NOMO-1 treated with dmso at 0.1 percent for 144 hours (cell line): ENCODE results near the gene SURF6.
"Not testable (repeated sequence)": the region's sequence is repeated elsewhere in the genome, so short reads cannot be mapped to it uniquely, and the experiment has no call there.

Source experiments
- DNase-seq: peaks from one replicate; lab custom pipeline; 2025; ENCODE audit not compliant: unreplicated experiment; lab: John Stamatoyannopoulos, UW

Gene SURF6

GRCh38 chr9:133335924-133336811 lies at the start of gene SURF6:
SURF6 (minus strand) TSS chr9:133336188; CDS start chr9:133336132, 56 bp downstream.
- DNase-seq, result peak; percentile 92

DNA sequence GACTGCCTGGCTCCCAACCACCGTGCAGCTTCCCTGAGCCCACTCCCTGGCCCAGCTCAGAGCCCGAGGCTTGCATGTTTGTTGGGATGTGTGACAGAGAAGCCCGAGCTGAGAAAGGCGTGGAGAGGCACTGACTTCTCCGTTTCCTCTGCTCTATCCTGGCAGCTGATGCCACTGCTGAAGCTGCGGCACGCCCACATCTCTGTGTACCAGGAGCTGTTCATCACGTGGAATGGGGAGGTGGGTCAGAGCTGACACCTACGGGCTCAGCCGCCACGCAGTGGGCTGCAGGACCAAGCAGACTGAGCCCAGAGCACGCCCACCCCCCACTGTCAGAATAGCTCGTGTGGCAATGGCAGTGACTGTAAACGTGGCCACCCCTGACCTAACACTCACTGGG lies 49.5 kb upstream of the SURF6 start:
- no peak for DNase-seq

DNA sequence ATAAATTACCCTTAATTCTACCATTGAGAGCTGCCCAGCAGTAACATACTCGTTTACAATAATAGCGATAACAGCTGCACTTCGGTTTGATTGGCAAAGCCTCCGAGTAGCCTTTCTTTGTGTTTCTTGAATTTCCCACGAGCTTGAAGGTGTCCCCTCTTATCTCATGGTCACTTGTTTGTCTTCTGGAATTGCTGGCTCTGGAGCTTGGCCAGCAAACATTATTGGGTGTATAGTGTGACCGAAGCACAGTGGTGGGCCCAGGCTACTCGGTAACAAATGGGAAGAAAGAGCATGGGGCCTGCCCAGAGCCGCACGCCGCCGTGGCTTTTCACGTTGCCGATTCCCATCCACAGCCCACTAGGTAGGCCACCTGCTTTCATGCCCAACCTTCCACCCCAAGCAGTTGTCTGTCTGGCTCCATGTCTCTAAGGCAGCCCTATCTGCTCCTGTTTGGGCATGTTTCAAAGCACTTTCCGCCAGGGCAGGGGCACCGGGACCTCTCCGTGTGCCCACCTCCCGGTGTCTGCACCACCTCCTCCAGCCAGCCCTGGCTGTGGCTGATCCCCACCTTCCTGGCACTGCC lies 48.8 kb upstream of the SURF6 start:
- DNase-seq, result no peak

- no peak for DNase-seq
Measured at GRCh38 chr9:133383438-133383837, 47.5 kb upstream of the SURF6 start.

DNA sequence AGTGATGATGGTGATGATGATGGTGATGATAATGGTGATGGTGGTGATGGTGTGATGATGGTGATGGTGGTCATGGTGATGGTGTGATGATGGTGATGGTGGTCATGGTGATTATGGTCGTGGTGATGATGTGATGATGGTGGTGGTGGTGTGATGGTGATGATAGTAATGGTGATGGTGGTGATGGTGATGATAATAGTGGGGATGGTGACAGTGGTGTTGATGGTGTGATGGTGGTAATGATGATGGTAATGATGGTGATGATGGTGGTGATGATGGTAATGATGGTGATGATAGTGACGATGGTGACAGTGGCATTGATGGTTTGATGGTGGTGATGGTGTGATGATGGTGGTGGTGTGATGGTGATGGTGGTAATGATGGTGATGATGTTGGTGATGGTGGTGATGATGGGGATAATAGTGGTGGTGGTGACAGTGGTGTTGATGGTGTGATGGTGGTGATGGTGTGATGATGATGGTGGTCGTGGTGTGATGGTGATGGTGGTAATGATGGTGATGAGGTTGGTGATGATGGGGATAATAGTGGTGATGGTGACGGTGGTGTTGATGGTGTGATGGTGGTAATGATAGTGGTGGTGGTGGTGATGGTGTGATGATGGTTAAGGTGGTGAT lies 46.6 kb upstream of the SURF6 start:
- DNase-seq, result no peak

DNA sequence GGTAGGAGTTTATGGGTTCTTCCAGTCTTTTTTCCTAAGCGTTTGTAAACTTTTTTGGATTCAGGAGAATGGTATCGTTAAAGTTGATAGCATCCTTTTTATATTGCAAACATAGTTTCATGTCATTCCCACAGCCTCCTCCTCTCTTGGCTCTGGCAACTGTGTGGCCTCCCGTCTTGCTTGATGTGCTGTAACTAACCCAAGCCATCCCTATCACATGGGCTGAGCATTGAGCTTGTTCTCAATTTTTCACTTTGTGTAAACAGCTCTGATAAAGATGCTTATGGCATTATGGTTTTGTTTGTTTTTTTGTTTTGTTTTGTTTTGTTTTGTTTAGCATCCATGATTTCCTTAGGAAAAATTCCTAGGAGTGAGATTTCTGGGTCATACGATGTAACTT lies 44.7 kb upstream of the SURF6 start:
- no peak for DNase-seq

GRCh38 chr9:133379153-133380086 lies 43.4 kb upstream of the SURF6 start:
- DNase-seq, result no peak

GRCh38 chr9:133378408-133378962 lies 42.5 kb upstream of the SURF6 start:
- DNase-seq, result no peak

GRCh38 chr9:133377721-133378216 lies 41.8 kb upstream of the SURF6 start:
- no peak for DNase-seq

GRCh38 chr9:133377280-133377679 lies 41.3 kb upstream of the SURF6 start:
- not testable (repeated sequence) for DNase-seq

DNA sequence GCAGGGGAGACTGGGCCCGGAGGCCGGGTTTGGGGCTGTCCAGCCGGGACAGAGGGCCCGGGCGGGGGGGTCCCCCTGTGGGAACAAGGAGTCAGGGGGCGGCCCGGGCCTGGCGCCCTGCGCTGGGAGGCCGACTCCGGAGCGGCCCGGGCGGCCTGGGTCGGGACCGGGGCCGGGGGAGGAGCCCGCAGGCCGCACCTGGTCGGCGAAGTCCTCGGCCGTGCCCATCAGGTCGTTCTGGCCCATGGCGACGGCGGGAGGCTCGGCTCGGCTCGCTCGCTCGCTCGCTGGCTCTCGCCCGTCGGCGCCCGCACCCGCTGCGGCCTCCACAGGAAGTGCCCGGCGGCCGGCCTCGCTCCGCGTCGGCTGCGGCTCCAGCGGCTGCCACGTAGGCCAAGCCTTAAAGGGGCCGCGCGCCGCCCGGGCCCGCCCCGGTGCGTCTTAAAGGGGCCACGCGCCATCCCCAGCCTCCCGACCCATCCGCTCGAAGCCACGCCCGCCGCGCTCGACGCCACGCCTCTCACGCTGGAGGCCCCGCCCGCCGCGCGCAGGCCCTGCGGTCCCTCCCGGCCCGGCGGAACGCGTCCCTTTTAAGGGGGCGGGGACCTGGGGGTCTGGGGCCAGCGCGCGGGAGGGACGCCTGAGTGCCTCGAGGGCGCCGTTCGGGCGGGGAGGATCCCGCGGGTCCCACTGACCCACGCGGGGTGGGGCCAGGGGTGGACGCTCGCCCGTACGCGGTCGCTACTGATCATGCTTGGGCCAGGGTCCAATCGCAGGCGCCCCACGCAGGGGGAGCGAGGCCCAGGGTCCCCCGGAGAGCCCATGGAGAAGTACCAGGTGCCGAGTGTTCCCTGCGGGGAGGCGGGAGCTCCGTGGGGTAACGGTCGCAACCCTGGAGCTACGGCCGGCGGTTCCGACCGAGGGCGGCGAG lies 40.0 kb upstream of the SURF6 start, which contains the start of the genes STKLD1 and SURF4:
STKLD1 (plus strand) TSS at position 643 of the 931 bp plus-strand sequence; CDS start at position 751, 108 bp downstream.
SURF4 (minus strand) TSS at position 337 of the 931 bp plus-strand sequence; CDS start at position 246, 91 bp downstream.
- DNase-seq, result peak; percentile 94

DNA sequence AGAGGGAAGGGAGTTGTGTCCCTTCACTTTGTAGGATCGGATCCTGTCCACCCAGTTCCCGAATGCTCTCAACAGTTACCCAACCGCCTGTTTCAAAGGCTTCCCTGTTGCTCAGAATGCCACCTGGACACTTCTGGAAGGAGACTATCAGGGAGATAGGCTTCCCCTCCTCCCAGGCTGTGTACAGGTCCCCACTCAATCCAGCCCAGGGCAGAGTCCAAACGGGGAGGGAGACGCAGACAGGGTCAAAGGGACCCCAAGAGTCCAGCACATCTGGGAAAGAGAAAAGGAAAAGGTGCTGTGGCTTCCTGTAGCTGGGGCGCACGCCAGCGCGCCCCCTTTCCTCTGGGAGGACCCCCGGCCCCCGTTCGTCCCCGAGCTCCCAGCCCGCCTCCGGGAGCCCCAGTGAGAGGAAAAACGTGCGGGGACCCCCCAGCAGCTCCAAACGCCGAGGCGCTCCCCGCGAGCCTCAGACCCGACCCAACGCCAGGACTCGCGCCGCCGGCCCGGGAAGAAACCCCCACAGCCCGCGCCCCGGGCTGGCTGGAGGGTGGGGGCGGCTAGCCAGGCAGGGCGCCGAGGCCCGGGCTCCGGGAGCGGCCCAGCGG lies 39.2 kb upstream of the SURF6 start:
- no peak for DNase-seq

DNA sequence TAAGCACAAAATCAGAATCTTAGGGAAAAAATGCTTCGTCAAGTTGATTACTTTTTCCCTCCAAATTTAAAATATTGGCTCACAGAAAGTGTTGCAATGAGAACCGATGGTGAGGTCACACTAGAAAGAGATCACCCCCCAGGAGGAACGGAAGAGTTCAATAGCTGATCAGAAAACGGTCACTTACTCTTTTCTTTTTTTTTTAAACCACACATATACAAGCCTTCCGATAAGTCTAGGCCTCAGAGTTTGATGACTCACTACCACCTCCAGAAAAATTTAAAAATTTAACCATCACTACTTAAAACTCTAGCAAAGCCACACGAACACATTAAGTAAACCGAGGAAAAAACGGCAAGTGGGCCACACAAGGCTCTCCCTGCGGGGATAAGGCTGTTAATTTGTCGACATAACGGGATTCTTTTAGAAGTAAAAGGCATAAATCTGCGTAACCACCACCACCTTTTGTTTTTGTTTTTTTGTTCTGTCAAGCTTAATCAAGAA lies 38.7 kb upstream of the SURF6 start:
- DNase-seq, result peak; percentile 34

DNA sequence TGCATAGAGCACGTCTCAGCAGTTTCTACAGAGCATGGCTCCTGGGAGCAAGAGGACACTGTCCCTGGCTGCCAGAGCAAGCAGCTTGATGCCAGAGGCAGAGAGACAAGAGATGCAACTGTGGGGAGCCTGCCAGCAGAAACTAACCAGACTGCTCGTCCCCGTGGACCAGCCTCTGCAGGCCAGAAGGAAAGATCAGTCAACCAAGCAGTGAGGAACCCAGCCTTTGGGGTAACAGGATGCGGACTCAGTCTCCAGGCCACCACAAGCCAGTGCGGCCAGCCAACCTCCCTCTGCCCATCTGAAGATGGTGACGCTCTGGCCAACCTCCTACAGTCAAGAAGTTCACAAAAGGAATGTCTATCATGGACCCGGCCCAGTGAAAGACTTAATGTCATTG lies 36.2 kb upstream of the SURF6 start:
- no peak for DNase-seq

DNA sequence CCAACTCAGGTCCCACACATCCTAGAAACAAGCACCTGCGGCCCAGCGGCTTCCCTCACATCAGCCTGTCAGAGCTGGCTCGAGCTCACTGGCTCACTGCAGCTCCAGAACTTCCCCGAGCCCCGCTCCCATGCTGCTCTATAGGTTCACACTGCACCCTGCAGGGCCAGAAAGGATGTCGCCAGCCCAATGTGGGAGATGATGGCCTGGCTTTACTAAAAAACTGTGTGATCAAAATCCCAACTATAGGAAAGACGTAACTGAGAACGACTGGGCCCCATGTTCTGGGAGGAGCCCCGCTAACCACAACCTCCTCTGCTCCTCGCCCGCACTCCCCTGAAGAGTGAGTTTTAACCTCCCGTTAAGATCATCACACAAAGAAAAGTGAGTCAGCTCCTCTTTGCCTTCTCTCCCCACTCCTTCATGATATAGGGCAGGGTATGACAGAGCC lies 35.3 kb upstream of the SURF6 start:
- no peak for DNase-seq

- no peak for DNase-seq
Measured at GRCh38 chr9:133370685-133371084, 34.7 kb upstream of the SURF6 start.

DNA sequence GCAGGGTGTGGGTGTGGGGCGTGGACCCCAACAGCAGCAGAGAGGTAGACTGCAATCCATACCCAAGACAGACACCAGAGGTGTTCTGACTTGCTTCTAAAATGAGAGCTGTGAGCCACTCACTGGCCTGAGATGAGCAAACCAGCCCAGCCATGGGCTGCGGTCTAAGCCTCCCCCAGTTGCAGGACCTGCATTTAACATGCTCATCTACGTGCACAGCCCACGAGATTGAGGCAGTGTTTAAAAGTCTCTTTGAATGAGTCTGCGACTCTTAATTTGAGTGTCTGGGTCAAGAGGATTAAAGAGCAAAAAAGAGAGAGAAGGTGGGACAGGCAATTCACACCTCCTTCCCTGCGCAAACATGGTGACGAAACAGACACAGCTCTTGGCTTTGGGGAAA lies 33.9 kb upstream of the SURF6 start:
- no peak for DNase-seq

- DNase-seq, result no peak
Measured at GRCh38 chr9:133369422-133369821, 33.4 kb upstream of the SURF6 start.
